Measurements from ENCODE around the gene CCDC88C.

DNA sequence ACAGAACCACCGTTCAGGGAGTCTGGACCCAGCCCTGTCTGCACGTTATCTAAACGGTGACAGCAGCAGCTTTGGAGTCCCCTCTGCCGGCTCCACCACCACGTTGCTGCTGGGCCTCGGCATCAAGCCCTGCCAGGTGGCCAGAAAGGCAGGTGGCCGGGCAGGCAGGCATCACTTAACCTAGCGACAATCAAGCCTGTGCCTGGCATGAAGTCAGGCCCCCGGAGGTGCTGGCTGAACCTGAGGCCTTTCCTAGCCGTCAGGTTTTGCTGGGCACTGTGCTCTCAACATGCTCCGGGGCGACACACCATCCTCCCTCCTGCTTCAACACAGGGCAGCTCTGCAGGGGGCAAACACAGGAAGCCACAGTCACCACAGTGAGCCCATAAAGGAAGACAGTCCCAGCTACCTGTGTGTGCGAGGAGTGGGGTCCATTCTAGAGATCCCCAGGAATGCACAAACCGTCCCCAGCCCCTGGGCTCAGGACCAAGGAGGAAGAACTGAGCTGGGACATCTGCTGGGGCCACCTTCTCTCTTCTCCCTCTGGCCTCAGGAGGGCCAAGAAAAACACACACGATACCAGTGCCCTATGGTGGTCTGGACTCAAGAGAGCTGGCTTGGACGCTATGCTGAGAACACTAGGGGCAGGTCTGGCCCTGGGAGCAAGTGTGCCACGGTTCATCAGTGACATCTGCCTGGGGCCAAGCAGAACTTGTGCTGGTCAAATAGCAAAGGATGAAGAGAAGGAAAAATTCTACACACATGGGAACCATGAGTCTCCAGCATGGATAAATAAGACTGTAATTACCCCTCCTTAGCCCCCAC is 44.7 kb downstream of the CCDC88C start:
- TF ChIP-seq, protein P1, sequence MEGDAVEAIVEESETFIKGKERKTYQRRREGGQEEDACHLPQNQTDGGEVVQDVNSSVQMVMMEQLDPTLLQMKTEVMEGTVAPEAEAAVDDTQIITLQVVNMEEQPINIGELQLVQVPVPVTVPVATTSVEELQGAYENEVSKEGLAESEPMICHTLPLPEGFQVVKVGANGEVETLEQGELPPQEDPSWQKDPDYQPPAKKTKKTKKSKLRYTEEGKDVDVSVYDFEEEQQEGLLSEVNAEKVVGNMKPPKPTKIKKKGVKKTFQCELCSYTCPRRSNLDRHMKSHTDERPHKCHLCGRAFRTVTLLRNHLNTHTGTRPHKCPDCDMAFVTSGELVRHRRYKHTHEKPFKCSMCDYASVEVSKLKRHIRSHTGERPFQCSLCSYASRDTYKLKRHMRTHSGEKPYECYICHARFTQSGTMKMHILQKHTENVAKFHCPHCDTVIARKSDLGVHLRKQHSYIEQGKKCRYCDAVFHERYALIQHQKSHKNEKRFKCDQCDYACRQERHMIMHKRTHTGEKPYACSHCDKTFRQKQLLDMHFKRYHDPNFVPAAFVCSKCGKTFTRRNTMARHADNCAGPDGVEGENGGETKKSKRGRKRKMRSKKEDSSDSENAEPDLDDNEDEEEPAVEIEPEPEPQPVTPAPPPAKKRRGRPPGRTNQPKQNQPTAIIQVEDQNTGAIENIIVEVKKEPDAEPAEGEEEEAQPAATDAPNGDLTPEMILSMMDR (IDR thresholded peaks at IDR 0.05; ENCODE audit: low read length) = no peak
- TF ChIP-seq EZH2 (IDR thresholded peaks at IDR 0.05; ENCODE audit: borderline replicate concordance, low read length) = no peak
